Measurements from ENCODE around the gene AFMID. TPM values are rescaled to one million over a fixed set of nuclear protein-coding genes. Genes with fewer than 3 reads are reported as not detected.
"Not testable (repeated sequence)": the region's sequence is repeated elsewhere in the genome, so short reads cannot be mapped to it uniquely, and the experiment has no call there.

Gene AFMID
- polyA plus RNA-seq, 1 experiment, result 28.0 TPM

DNA sequence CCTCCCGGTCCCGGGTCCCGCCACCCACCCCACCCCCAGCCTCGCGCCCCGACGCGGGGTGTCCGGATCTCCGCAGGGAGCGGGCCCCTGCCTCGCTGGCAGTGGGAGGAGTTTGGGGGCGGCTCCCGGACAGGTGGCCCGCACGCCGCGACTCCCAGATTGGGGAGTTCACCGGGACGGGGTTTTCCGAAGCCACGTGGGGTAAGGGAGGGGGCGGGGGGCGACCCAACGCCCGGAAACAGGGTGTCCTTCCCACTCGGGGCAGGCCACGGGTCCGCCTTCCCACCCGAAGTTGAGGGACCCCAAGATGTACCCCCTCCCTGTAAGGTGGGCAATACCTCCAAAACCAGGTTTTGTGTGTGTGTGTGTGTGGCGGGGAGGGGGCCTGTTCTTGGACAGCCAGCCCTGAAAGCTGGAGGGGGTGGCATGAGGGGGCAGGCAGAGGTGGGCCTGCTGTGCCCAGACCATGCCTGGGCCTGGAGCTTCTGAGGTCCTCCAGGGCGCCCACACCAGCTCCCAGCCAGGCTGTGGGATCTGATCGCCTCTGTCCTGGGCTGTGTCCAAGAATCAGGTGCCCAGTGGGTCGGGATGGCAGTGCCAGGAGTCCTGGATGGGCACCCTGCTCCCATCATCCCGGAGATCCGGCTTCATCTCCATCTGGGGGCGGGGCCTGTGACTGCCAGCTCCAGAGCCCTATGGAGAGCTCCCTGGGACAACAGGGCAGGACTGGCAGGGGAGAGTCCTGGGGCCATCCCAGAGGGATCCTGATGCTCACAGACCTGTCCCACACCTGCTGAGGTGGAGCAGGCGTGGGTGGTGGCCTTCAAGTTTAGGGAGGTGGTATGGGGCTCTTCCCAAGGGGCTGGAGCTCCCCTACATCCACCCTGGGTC is 18.0 kb upstream of the AFMID start:
- TF ChIP-seq, protein P1, sequence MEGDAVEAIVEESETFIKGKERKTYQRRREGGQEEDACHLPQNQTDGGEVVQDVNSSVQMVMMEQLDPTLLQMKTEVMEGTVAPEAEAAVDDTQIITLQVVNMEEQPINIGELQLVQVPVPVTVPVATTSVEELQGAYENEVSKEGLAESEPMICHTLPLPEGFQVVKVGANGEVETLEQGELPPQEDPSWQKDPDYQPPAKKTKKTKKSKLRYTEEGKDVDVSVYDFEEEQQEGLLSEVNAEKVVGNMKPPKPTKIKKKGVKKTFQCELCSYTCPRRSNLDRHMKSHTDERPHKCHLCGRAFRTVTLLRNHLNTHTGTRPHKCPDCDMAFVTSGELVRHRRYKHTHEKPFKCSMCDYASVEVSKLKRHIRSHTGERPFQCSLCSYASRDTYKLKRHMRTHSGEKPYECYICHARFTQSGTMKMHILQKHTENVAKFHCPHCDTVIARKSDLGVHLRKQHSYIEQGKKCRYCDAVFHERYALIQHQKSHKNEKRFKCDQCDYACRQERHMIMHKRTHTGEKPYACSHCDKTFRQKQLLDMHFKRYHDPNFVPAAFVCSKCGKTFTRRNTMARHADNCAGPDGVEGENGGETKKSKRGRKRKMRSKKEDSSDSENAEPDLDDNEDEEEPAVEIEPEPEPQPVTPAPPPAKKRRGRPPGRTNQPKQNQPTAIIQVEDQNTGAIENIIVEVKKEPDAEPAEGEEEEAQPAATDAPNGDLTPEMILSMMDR (IDR thresholded peaks at IDR 0.05; ENCODE audit: insufficient read depth, low read depth, low read length), result no peak
- Histone ChIP-seq H3K4me3 (ENCODE audit: low read depth, low read length) (peak overlapping the region; percentile 73), H3K36me3 (ENCODE audit: control insufficient read depth, insufficient read depth, low read length) (peaks cover 5% of the 10 kb centered on the region; the same call in 1 of the 2 replicates), H3K27me3 (ENCODE audit: control insufficient read depth, insufficient read depth, low read length) (no peaks in the 10 kb centered on the region)
- CTCF ChIA-PET, result interaction anchor here (0.9 to 1.3 kb wide), 4 partner anchors 15 to 60 kb away, joined by 3 to 4 read pairs (median 4); no protein-coding TSS in a partner anchor
- POLR2A ChIA-PET, result interaction anchor here (0.6 kb wide), 1 partner anchor 86 kb away, joined by 9 read pairs; no protein-coding TSS in a partner anchor
- no peak for DNase-seq (ENCODE audit: low read depth)

DNA sequence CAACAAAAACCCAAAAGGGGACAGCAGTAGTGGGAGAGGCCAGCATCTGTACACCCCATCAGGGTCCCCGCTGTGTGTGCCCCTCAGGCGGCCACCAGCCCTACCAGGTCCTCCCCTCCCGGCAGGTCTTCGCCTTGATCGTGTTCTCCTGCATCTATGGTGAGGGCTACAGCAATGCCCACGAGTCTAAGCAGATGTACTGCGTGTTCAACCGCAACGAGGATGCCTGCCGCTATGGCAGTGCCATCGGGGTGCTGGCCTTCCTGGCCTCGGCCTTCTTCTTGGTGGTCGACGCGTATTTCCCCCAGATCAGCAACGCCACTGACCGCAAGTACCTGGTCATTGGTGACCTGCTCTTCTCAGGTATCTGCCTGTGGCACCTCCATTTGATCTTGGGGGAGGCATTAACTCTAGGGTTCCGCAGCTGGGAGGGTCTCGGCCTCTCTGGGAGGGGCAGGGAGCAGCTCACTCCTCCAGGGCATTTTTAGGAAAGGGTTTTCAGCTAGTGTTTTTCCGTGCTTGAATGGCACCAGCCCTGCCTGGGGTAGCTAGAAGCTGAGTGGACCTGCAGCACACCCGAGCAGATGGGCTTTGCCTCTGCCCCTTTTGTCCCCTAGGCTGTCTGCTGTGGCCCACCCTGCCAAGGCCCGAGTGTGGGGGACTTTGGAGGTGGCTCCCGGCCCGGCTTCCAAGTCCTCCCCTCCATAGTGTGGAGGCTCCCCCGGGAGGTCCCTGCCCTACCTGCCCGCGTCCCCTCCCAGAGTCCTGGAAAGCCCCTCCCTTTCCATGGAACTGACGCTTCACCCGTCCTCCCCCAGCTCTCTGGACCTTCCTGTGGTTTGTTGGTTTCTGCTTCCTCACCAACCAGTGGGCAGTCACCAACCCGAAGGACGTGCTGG is 16.2 kb upstream of the AFMID start:
- no peak for DNase-seq (ENCODE audit: low read depth)
- Histone ChIP-seq H3K36me3 (ENCODE audit: control insufficient read depth, insufficient read depth, low read length) (peaks cover 5% of the 10 kb centered on the region; the same call in 1 of the 2 replicates), H3K4me3 (ENCODE audit: low read depth, low read length) (no peak overlapping the region), H3K27me3 (ENCODE audit: control insufficient read depth, insufficient read depth, low read length) (no peaks in the 10 kb centered on the region)
- POLR2A ChIA-PET, result interaction anchor here (0.6 kb wide), 1 partner anchor 43 kb away, joined by 9 read pairs; the partner anchor contains the start of gene TMC6
- TF ChIP-seq, protein P1 (IDR thresholded peaks at IDR 0.05; ENCODE audit: insufficient read depth, low read depth, low read length), result no peak
- CTCF ChIA-PET, result no interaction called here

DNA sequence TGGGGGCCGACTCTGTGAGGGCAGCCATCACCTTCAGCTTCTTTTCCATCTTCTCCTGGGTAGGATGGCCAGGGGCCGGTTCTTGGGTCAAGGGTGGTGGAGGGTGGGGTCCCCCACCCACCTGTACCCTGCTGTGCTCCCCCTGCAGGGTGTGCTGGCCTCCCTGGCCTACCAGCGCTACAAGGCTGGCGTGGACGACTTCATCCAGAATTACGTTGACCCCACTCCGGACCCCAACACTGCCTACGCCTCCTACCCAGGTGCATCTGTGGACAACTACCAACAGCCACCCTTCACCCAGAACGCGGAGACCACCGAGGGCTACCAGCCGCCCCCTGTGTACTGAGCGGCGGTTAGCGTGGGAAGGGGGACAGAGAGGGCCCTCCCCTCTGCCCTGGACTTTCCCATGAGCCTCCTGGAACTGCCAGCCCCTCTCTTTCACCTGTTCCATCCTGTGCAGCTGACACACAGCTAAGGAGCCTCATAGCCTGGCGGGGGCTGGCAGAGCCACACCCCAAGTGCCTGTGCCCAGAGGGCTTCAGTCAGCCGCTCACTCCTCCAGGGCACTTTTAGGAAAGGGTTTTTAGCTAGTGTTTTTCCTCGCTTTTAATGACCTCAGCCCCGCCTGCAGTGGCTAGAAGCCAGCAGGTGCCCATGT is 15.4 kb upstream of the AFMID start:
- DNase-seq (ENCODE audit: low read depth); H3K27me3 ChIP-seq (ENCODE audit: control insufficient read depth, insufficient read depth, low read length); H3K36me3 ChIP-seq (ENCODE audit: control insufficient read depth, insufficient read depth, low read length); H3K4me3 ChIP-seq (ENCODE audit: low read depth, low read length): not testable (repeated sequence)
- ChIA-PET POLR2A (interaction anchor here (0.6 kb wide), 1 partner anchor 43 kb away, joined by 9 read pairs; the partner anchor contains the start of gene TMC6), CTCF (interaction anchor here (0.9 kb wide), 2 partner anchors 14 to 43 kb away, joined by 3 read pairs; no protein-coding TSS in a partner anchor)

DNA sequence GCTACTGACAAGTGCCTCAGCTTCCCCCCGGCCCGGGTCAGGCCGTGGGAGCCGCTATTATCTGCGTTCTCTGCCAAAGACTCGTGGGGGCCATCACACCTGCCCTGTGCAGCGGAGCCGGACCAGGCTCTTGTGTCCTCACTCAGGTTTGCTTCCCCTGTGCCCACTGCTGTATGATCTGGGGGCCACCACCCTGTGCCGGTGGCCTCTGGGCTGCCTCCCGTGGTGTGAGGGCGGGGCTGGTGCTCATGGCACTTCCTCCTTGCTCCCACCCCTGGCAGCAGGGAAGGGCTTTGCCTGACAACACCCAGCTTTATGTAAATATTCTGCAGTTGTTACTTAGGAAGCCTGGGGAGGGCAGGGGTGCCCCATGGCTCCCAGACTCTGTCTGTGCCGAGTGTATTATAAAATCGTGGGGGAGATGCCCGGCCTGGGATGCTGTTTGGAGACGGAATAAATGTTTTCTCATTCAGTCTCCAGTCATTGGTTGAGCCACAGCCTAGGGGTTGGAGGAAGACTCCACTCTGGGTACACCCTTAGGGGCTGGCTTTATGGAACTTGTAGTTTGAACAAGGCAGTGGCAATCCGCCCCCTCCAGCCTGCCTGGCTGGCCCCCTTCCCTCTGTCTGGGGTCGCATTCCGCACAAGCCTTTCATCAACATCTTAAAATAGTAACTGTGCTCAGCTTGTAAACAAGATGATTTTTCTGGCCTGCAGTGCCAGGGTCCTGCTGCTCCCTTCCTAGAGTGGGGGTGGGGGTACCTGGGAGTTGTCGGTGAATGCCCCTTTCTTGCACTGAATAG is 14.7 kb upstream of the AFMID start:
- ChIA-PET POLR2A (no interaction called here), CTCF (interaction anchor here (0.9 kb wide), 2 partner anchors 14 to 42 kb away, joined by 3 read pairs; no protein-coding TSS in a partner anchor)
- TF ChIP-seq, protein P1 (IDR thresholded peaks at IDR 0.05; ENCODE audit: insufficient read depth, low read depth, low read length), result no peak
- Histone ChIP-seq H3K4me3 (ENCODE audit: low read depth, low read length) (no peak overlapping the region), H3K27me3 (ENCODE audit: control insufficient read depth, insufficient read depth, low read length) (no peaks in the 10 kb centered on the region), H3K36me3 (ENCODE audit: control insufficient read depth, insufficient read depth, low read length) (peaks cover 5% of the 10 kb centered on the region; the same call in 1 of the 2 replicates)
- DNase-seq (ENCODE audit: low read depth), result no peak

All from BJ (cell line).